OCI-LY7 (cell line): ENCODE data around the gene PLK4. TPM values are rescaled to one million over a fixed set of nuclear protein-coding genes. Genes with fewer than 3 reads are reported as not detected.
A peak's percentile ranks its signal among the peaks of the same experiment; 100 is the strongest.

Experiments
- BruUV-seq: library from RNA; stranded (reverse); fragments of 400-500 nt; replicated peaks from 2 replicates; lab custom pipeline; 2021; lab: Mats Ljungman, UMichigan
- CTCF ChIA-PET: fragments of 300-600 bp; sonication (Branson Sonifier 250); formaldehyde crosslinking; loops from one replicate; lab custom pipeline; 2022; ENCODE audit warnings: antibody characterized with exemption; ENCODE audit not compliant: unreplicated experiment; lab: Charles Lee
- POLR2A ChIA-PET: fragments of 300-600 bp; sonication (Branson Sonifier 250); formaldehyde crosslinking; loops from one replicate; lab custom pipeline; 2022; ENCODE audit warnings: antibody characterized with exemption; lab: Charles Lee
- DNase-seq: peaks from one replicate; pipeline ENCODE4 v3.0.0-alpha.2; 2015; ENCODE audit warnings: low spot score
- H2AFZ ChIP-seq: fragments of 200-600 bp; sonication (generic), shearing (Covaris generic); 2 replicates; pipeline ENCODE4 v1.6.1; 2014; ENCODE audit warnings: mild to moderate bottlenecking, antibody characterized with exemption, low read length, moderate library complexity
- H3K27ac ChIP-seq: fragments of 200-600 bp; sonication (generic); 2 replicates; pipeline ENCODE4 v1.5.1; 2014; ENCODE audit warnings: mixed run types, low read depth, mild to moderate bottlenecking, moderate library complexity, low read length, inconsistent platforms; ENCODE audit not compliant: poor library complexity, severe bottlenecking
- H3K36me3 ChIP-seq: fragments of 200-600 bp; sonication (generic); 2 replicates; pipeline ENCODE4 v1.6.1; 2014; ENCODE audit warnings: mild to moderate bottlenecking, antibody characterized with exemption, low read length, moderate library complexity, mixed read lengths; ENCODE audit not compliant: insufficient read depth
- H3K4me1 ChIP-seq: fragments of 200-600 bp; sonication (generic); 2 replicates; pipeline ENCODE4 v1.5.1; 2014; ENCODE audit warnings: mild to moderate bottlenecking, low read length; ENCODE audit not compliant: insufficient read depth, poor library complexity, severe bottlenecking
- H3K4me2 ChIP-seq: fragments of 200-600 bp; sonication (generic); 2 replicates; pipeline ENCODE4 v1.6.1; 2014; ENCODE audit warnings: mild to moderate bottlenecking, low read length
- H3K4me3 ChIP-seq: fragments of 200-600 bp; sonication (generic); 2 replicates; pipeline ENCODE4 v1.5.1; 2014; ENCODE audit warnings: mild to moderate bottlenecking, low read depth, low read length; ENCODE audit not compliant: poor library complexity, severe bottlenecking
- H3K79me2 ChIP-seq: fragments of 200-600 bp; sonication (generic); 2 replicates; pipeline ENCODE4 v1.6.1; 2016; ENCODE audit warnings: low read depth, mild to moderate bottlenecking, low read length, moderate library complexity, mixed read lengths; ENCODE audit not compliant: insufficient read depth
- H3K9me2 ChIP-seq: fragments of 200-600 bp; sonication (generic); 2 replicates; pipeline ENCODE4 v1.6.1; 2016; ENCODE audit warnings: mild to moderate bottlenecking, low read length, mixed read lengths; ENCODE audit not compliant: insufficient read depth
- H3K9me3 ChIP-seq: fragments of 200-600 bp; sonication (generic); 2 replicates; pipeline ENCODE4 v1.6.1; 2014; ENCODE audit warnings: mild to moderate bottlenecking, mixed run types, low read length, mixed read lengths
- H4K20me1 ChIP-seq: fragments of 200-600 bp; sonication (generic); 2 replicates; pipeline ENCODE4 v1.6.1; 2014; ENCODE audit warnings: mild to moderate bottlenecking, antibody characterized with exemption, low read length, moderate library complexity, mixed read lengths; ENCODE audit not compliant: insufficient read depth
- CTCF ChIP-seq: fragments of 200-600 bp; sonication (generic); conservative IDR thresholded peaks from 2 replicates; pipeline ENCODE4 v1.5.1; 2014; ENCODE audit warnings: mild to moderate bottlenecking, antibody characterized with exemption, low read length, moderate library complexity, mixed read lengths
- EZH2phosphoT487 ChIP-seq: fragments of 200-600 bp; sonication (generic); IDR thresholded peaks from 2 replicates; pipeline ENCODE4 v1.6.1; 2018; ENCODE audit warnings: low read depth, borderline replicate concordance, mild to moderate bottlenecking, mixed run types, antibody characterized with exemption, low read length, moderate library complexity, mixed read lengths
- intact Hi-C: fragments of 100-400 bp; cut with micrococcal nuclease; formaldehyde crosslinking; loops from one replicate; pipeline ENCODE4 v1.10.0; 2022; ENCODE audit not compliant: unreplicated experiment
- total RNA-seq, 2 experiments: library from RNA; depleted of rRNA in 1 of 2; stranded (reverse); fragments of >200 nt in 1 of 2; shearing (Covaris generic) in 1 of 2; gene quantifications; 2 replicates each; pipeline ENCODE4 v1.2.3, GENCODE V29; 2014 to 2022

Gene PLK4
- total RNA-seq, 2 experiments from 2014 or later: 68.3 to 74.1 TPM

GRCh38 chr4:127870688-127871087, 10.0 kb upstream of the PLK4 start:
- Histone ChIP-seq H3K27ac (no peak overlapping the region), H3K9me2 (no peaks in the 10 kb centered on the region), H3K4me2 (no peak overlapping the region), H3K4me1 (no peaks in the 10 kb centered on the region), H3K79me2 (no peaks in the 10 kb centered on the region), H3K4me3 (no peak overlapping the region), H3K9me3 (no peaks in the 10 kb centered on the region), H2AFZ (no peak overlapping the region), H4K20me1 (no peaks in the 10 kb centered on the region), H3K36me3 (no peaks in the 10 kb centered on the region)
- no peak for DNase-seq
- ChIA-PET POLR2A (no interaction called here), CTCF (no interaction called here)
- TF ChIP-seq CTCF (no peak), EZH2phosphoT487 (no peak)
- intact Hi-C loops: no loop called here
- no TSS peak for BruUV-seq

GRCh38 chr4:127875791-127876190, 4.9 kb upstream of the PLK4 start:
- BruUV-seq: no TSS peak
- Histone ChIP-seq H3K4me2 (no peak overlapping the region), H3K9me2 (no peaks in the 10 kb centered on the region), H3K79me2 (peaks cover 13% of the 10 kb centered on the region; the same call in 1 of the 2 replicates), H2AFZ (no peak overlapping the region), H3K4me3 (no peak overlapping the region), H3K9me3 (no peaks in the 10 kb centered on the region), H3K27ac (no peak overlapping the region), H3K36me3 (no peaks in the 10 kb centered on the region), H4K20me1 (no peaks in the 10 kb centered on the region), H3K4me1 (peaks cover 12% of the 10 kb centered on the region)
- DNase-seq: no peak
- ChIA-PET POLR2A (interaction anchor here (0.6 to 0.7 kb wide), 3 partner anchors 9 to 295 kb away, joined by 3 to 4 read pairs (median 4); no protein-coding TSS in a partner anchor), CTCF (no interaction called here)
- TF ChIP-seq CTCF: no peak
- TF ChIP-seq EZH2phosphoT487: no peak
- intact Hi-C loops: no loop called here

- H3K4me2 ChIP-seq: peak overlapping the region; percentile 91
- no peaks in the 10 kb centered on the region for H3K9me2 ChIP-seq
- CTCF ChIA-PET: no interaction called here
- intact Hi-C loops: loop anchor here (2.0 to 10.0 kb wide), 3 partner anchors 179 to 933 kb away; partner anchors contain the start of gene LARP1B
- no peak for DNase-seq
- TF ChIP-seq EZH2phosphoT487 (no peak), CTCF (no peak; the same call in 1 of the 2 replicates)
- H3K36me3 ChIP-seq: peaks cover 48% of the 10 kb centered on the region
- no peaks in the 10 kb centered on the region for H3K9me3 ChIP-seq
- H3K27ac ChIP-seq: peak overlapping the region; percentile 67
- peaks cover 19% of the 10 kb centered on the region; the same call in 1 of the 2 replicates for H4K20me1 ChIP-seq
- H2AFZ ChIP-seq: peak overlapping the region; percentile 65; the same call in 1 of the 2 replicates
- no TSS peak for BruUV-seq
- POLR2A ChIA-PET: interaction anchor here (0.8 to 1.6 kb wide), 9 partner anchors 8 to 150 kb away, joined by 3 to 12 read pairs (median 4); partner anchors contain the start of genes ABHD18 and MFSD8
- peak overlapping the region; percentile 72 for H3K4me3 ChIP-seq
- peaks cover 35% of the 10 kb centered on the region for H3K4me1 ChIP-seq
- H3K79me2 ChIP-seq: peaks cover 59% of the 10 kb centered on the region
These were observed 821 bp downstream of the PLK4 start for GRCh38 chr4:127881563-127881864.
